Astrocyte of the hippocampus (primary cell): ENCODE measurements around the gene ATAD2B.

ENCODE experiments used
- DNase-seq: peaks from one replicate; pipeline ENCODE4 v3.0.0; 2011; ENCODE audit warnings: low read depth, low spot score

The ATAD2B gene

DNA sequence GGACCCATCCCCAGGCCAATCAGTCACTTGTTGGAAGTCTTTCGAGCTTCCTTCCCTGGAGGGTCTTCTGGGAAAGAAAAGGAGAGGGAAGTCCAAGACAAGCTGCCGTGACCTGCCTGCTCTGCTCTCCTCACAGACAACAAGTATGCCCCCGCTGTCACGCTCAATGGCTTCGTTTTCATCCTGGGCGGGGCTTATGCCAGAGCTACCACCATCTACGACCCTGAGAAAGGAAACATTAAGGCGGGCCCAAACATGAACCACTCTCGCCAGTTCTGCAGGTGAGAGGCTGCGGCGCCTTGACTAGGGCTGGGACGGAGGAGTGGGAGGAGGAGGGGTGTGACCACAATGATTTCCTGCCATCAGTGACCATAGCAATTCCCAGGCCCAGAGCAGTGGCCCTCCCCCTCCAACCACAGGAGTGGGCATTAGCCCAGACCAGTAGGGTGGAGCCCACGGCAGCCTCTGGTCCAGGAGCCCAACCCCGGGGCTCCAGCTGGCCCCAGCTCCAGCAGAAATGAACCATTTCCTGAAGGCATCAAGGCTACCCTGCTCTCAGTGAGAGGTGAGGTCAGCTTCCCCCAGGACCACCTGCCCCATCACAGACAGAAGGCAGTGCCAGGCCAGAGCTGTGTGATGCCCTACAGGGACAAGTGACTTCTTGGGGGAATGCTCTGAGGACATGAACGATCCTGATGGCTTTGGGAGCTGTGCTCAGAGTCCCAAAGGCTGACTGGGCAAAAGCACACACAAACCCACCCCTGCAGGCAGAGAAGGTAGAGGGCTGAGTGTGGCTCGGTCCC, 223.1 kb downstream of the ATAD2B start:
- DNase-seq = peak; percentile 44

DNA sequence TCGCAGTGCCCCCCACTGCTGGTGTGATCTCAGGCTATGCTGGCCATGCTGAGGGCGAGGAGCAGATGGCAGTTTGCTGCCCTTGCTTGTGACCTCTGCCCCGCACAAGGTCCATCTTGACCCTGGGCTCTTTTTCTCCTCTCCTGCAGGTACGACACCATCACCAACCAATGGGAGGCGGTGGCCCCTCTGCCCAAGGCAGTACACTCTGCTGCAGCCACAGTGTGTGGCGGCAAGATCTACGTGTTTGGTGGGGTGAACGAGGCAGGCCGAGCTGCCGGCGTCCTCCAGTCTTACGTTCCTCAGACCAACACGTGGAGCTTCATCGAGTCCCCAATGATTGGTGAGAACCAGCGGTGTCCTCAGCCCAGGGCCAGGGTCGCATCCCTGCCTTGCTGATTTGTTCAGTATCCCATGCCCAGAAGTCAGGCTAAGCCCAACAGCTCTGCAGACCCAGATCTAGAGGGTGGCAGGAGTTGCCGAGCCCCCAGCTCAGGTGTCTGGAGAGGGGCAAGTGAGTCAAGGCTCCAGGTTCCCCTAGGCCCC, 223.8 kb downstream of the ATAD2B start:
- no peak for DNase-seq

DNA sequence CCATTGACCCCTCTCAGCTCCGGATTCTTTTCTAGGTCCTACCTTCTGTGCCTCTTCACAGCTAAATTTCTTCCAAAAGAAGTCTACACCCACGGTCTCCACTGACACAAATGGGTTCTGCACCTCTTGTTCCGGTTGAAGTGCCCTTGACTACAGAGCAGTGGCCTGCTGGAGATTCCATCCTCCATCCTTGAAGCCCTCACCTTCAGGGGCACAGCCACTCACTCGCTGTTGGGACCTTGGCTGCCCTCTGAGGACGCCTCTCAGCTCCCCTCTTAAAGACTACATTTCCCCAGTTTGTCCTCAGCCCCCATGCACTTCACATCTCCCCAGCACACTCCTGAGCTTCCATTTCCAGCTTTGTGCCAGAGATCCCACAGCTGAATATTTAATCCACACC, 226.3 kb downstream of the ATAD2B start:
- DNase-seq = no peak

DNA sequence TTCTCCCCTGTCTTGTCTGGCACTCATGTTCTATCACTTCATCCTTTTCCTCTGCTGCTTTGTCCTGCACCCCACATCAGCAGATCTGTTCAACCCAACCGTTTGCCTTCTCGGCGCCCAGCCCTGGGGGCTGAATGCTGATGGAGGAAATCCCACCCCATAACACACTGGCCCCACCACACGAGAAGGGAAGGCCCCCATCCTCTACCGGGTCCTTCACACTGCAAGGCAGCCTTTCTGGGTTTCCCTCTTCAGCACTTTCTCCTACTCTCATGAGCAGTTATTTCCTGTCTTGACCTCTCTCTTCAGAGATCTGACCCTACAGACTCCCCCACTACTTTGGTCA, 227.4 kb downstream of the ATAD2B start:
- DNase-seq = no peak

DNA sequence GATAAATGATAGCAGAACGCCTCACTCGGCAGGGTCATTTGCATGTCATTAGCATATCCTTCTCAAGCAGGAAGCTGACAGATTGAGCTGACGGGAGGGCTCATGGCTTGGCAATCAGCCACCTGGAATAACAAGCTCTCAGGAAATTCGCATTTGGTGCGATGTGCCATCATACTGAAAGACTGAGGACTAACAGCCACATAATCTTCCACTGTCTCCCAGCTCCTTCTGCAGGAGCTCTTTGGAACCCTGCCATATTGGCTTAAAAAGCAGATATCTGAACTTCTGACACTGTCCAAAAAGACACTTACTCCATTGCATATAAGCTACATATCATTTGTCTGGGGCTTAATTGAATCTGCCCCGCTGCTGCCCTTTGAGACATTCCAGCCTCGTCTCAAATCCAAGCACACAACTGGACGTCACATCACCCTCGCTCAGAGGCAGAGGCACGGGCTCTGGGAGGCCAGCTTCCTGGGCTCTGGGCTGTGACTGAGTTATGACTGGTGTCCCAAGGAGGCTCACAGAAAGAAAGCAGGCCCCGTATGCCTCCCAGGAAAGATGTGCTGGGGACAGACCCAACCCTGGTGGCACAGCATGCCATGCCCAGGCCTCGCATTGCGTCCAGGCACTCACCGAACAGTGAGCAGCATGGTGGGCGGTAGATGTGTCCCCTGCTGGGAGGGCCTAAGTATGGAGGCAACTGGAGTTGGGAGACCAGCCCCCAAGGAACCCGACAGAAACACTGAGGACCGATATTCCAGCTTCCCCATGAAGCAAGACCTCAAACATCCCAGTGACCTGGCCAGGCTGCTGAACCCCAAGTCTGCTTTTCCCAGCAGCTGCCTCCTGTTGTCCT, 228.0 kb downstream of the ATAD2B start:
- DNase-seq = peak; percentile 83
